Stimulated activated naive B cell treated with anti-CD40 and anti-IgM and Interleukin-4, amounts not matched to agents 10 μg/mL and 1 μg/mL and 100 μg/mL, for 72 hours (primary cell): ENCODE measurements around the gene PTCD2.
"Not testable (repeated sequence)": the region's sequence is repeated elsewhere in the genome, so short reads cannot be mapped to it uniquely, and the experiment has no call there.

ENCODE experiments used
- ATAC-seq, 2 donors: fragments of 150-1000 bp; cut with Tn5 transposase; replicated peaks; 2 replicates each; pipeline ENCODE4 v1.10.0; 2021; ENCODE audit warnings: moderate library complexity in 1 of 2
- DNase-seq: peaks from one replicate; pipeline ENCODE4 v3.0.0; 2021
- H3K27ac Mint-ChIP-seq: one replicate; pipeline ENCODE4 v1.8.0; 2022; ENCODE audit warnings: mild to moderate bottlenecking, mixed read lengths
- H3K27me3 Mint-ChIP-seq, 2 donors: one replicate each; pipeline ENCODE4 v1.8.0; 2022; ENCODE audit warnings: mixed read lengths in 2 of 2
- H3K36me3 Mint-ChIP-seq, 2 donors: one replicate each; pipeline ENCODE4 v1.8.0; 2022; ENCODE audit warnings: mixed read lengths in 2 of 2, mild to moderate bottlenecking in 1 of 2
- H3K4me1 Mint-ChIP-seq, 2 donors: one replicate each; pipeline ENCODE4 v1.8.0; 2022; ENCODE audit warnings: mixed read lengths in 2 of 2, mild to moderate bottlenecking in 1 of 2
- H3K4me3 Mint-ChIP-seq, 2 donors: one replicate each; pipeline ENCODE4 v1.8.0; 2022; ENCODE audit warnings: mild to moderate bottlenecking in 2 of 2, mixed read lengths in 2 of 2, moderate library complexity in 1 of 2
- H3K9me3 Mint-ChIP-seq, 2 donors: one replicate each; pipeline ENCODE4 v1.8.0; 2022; ENCODE audit warnings: mixed read lengths in 2 of 2, mild to moderate bottlenecking in 1 of 2

The PTCD2 gene

GRCh38 chr5:72305194-72306142, 14.7 kb upstream of the PTCD2 start:
- Mint-ChIP-seq H3K9me3 (peaks cover 0 to 2% of the 10 kb centered on the region in 2 donors), H3K4me3 (peak overlapping the region; percentile 47 to 50), H3K4me1 (peaks cover 32 to 61% of the 10 kb centered on the region in 2 donors), H3K27ac (peak overlapping the region; percentile 67), H3K27me3 (no peaks in the 10 kb centered on the region), H3K36me3 (peaks cover 22 to 52% of the 10 kb centered on the region in 2 donors)
- DNase-seq: no peak
- ATAC-seq: no peak

DNA sequence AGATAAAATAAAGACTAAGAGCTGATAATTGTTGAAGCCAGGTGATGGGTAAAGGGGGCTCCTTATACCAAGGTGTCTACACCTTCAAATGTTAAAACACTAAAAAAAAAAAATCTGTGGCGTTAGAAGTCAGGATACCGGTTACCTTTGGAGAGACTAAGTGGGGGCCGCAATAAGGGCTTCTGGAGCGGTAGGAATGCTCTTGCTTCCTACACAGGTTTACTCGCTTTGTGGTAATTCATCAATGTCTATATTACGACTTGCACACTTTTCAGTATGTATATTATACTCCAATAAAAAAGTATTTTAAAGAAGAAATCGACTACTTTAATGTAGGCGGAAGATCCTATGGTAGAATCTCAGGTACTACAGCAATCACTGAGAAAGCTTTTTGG, 12.6 kb upstream of the PTCD2 start:
- ATAC-seq (no peak), DNase-seq (no peak)
- Mint-ChIP-seq H3K4me1 (peaks cover 18 to 40% of the 10 kb centered on the region in 2 donors), H3K36me3 (peaks cover 25 to 48% of the 10 kb centered on the region in 2 donors), H3K4me3 (peak overlapping the region; percentile 87 to 91), H3K27ac (peak overlapping the region; percentile 94), H3K27me3 (no peaks in the 10 kb centered on the region), H3K9me3 (no peaks in the 10 kb centered on the region)

GRCh38 chr5:72307968-72308852, 12.0 kb upstream of the PTCD2 start:
- no peaks in the 10 kb centered on the region for H3K9me3 Mint-ChIP-seq
- H3K27me3 Mint-ChIP-seq: no peaks in the 10 kb centered on the region
- DNase-seq (peak; percentile 97), ATAC-seq (peak; percentile 97 to 98)
- H3K36me3 Mint-ChIP-seq: peaks cover 23 to 45% of the 10 kb centered on the region in 2 donors
- H3K27ac Mint-ChIP-seq: peak overlapping the region; percentile 94
- H3K4me3 Mint-ChIP-seq: peak overlapping the region; percentile 87 to 91
- H3K4me1 Mint-ChIP-seq: peaks cover 19 to 33% of the 10 kb centered on the region in 2 donors

DNA sequence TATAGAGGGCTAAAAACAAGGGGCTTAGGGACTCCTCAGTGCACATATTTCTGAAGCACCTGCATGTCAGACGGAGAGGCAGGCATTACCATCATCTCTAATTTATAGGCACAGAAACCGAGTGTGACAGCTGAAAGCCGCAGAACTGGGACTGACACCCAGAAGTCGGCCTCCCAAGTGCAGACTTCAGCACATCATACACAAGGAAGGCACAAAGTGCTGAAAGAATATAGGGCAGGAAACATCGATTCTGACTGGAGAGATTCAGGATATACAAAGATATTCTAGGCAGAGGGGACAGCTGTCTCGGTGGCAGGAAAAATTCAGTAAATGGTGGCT, 11.4 kb upstream of the PTCD2 start:
- H3K4me1 Mint-ChIP-seq: peaks cover 19 to 27% of the 10 kb centered on the region in 2 donors
- peak overlapping the region; percentile 87 to 91 for H3K4me3 Mint-ChIP-seq
- H3K27me3 Mint-ChIP-seq: no peaks in the 10 kb centered on the region
- peaks cover 24 to 46% of the 10 kb centered on the region in 2 donors for H3K36me3 Mint-ChIP-seq
- H3K27ac Mint-ChIP-seq: peak overlapping the region; percentile 94
- no peaks in the 10 kb centered on the region for H3K9me3 Mint-ChIP-seq
- no peak for DNase-seq
- ATAC-seq: no peak

- Mint-ChIP-seq H3K27me3 (no peaks in the 10 kb centered on the region), H3K27ac (peak overlapping the region; percentile 56), H3K4me1 (peaks cover 12 to 29% of the 10 kb centered on the region in 2 donors), H3K9me3 (no peaks in the 10 kb centered on the region), H3K4me3 (no peak overlapping the region), H3K36me3 (peaks cover 23 to 47% of the 10 kb centered on the region in 2 donors)
- DNase-seq: no peak
- no peak for ATAC-seq
These were observed 7.0 kb upstream of the PTCD2 start for GRCh38 chr5:72313141-72313540.

GRCh38 chr5:72314571-72315172, 5.5 kb upstream of the PTCD2 start:
- H3K4me1 Mint-ChIP-seq: peaks cover 11 to 28% of the 10 kb centered on the region in 2 donors
- H3K36me3 Mint-ChIP-seq: peaks cover 18 to 36% of the 10 kb centered on the region in 2 donors
- no peak for DNase-seq
- no peaks in the 10 kb centered on the region for H3K9me3 Mint-ChIP-seq
- no peaks in the 10 kb centered on the region for H3K27me3 Mint-ChIP-seq
- no peak overlapping the region for H3K4me3 Mint-ChIP-seq
- no peak overlapping the region for H3K27ac Mint-ChIP-seq
- ATAC-seq: no peak

DNA sequence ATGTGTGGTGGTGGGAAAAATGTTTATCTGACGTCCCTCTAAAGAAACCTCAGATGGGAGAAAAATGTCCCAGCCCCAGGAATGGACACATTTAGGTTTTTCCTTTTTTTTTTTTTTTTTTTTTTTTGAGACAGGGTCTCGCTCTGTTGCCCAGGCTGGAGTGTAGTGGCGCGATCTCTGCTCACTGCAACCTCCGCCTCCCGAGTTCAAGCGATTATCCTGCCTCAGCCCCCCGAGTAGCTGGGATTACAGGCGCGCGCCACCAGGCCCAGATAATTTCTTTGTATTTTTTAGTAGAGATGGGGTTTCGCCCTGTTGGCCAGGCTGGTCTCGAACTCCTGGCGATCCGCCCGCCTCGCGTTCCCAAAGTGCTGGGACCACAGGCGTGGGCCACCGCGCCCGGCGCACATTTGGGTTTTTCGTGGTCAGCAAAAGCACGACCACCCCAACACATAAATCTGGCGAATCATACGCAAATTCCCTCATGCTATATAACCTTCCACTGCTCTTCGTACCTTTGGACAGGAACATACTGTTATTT, 668 bp upstream of the PTCD2 start:
- Mint-ChIP-seq H3K36me3 (peaks cover 15 to 33% of the 10 kb centered on the region in 2 donors), H3K27ac (peak overlapping the region; percentile 95)

GRCh38 chr5:72324189-72324825, 4.1 kb downstream of the PTCD2 start:
- Mint-ChIP-seq H3K36me3 (peaks cover 34 to 57% of the 10 kb centered on the region in 2 donors), H3K4me3 (no peak overlapping the region), H3K9me3 (no peaks in the 10 kb centered on the region), H3K27me3 (no peaks in the 10 kb centered on the region), H3K27ac (no peak overlapping the region), H3K4me1 (peaks cover 3 to 11% of the 10 kb centered on the region in 2 donors)
- DNase-seq (no peak), ATAC-seq (no peak)

More for the DNA sequence above, 668 bp upstream of the PTCD2 start:
- DNase-seq, H3K27me3 Mint-ChIP-seq, H3K9me3 Mint-ChIP-seq: not testable (repeated sequence)
- peak; percentile 13 to 14 for ATAC-seq
- H3K4me3 Mint-ChIP-seq: peak overlapping the region; percentile 94 to 97
- peaks cover 10 to 34% of the 10 kb centered on the region in 2 donors for H3K4me1 Mint-ChIP-seq

GRCh38 chr5:72325566-72326305, 5.6 kb downstream of the PTCD2 start:
- H3K9me3 Mint-ChIP-seq: no peaks in the 10 kb centered on the region
- DNase-seq: no peak
- H3K4me3 Mint-ChIP-seq: no peak overlapping the region
- ATAC-seq: no peak
- no peaks in the 10 kb centered on the region for H3K27me3 Mint-ChIP-seq
- peaks cover 3 to 10% of the 10 kb centered on the region in 2 donors for H3K4me1 Mint-ChIP-seq
- H3K27ac Mint-ChIP-seq: peak overlapping the region; percentile 5
- peaks cover 38 to 60% of the 10 kb centered on the region in 2 donors for H3K36me3 Mint-ChIP-seq

DNA sequence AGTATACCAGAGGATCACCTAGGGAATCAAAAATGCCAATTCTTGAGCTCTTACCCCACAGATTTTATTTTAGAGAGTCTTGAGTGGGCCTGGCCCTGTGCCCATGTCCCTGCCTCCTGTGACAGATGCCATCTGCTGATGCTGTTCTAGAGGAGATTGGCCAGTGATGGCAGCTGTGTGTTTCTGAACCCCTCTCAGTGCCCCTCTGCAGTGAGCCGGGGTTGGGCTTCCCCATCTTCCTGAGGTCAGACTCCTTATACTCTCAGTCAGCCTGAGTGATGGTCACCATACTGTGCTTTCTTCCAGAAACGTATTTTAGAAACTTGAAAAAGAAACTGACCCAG, 6.1 kb downstream of the PTCD2 start:
- H3K4me3 Mint-ChIP-seq: no peak overlapping the region
- no peak overlapping the region for H3K27ac Mint-ChIP-seq
- peaks cover 3 to 5% of the 10 kb centered on the region in 2 donors for H3K4me1 Mint-ChIP-seq
- ATAC-seq: no peak
- H3K36me3 Mint-ChIP-seq: peaks cover 44 to 65% of the 10 kb centered on the region in 2 donors
- no peaks in the 10 kb centered on the region for H3K27me3 Mint-ChIP-seq
- no peak for DNase-seq
- H3K9me3 Mint-ChIP-seq: no peaks in the 10 kb centered on the region

DNA sequence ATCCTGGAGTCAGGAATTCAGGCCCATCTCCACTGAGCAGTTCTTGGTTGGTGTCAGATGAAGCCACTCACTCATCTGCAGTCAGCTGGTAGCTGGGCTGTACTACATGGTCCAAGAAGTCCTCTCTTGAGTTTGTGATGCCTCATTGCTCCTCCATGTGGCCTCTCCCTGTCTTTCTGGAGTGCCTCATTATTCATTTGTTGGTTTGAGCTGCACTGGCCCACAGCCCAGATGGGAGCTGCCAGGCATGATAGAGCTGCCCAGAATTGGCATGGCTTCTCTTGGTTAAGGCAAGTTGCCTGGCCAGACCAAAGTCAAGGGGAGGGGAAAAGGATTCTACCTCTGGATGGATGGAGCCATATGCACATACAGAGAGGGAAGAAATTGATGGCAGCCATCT, 8.0 kb downstream of the PTCD2 start:
- Mint-ChIP-seq H3K9me3 (no peaks in the 10 kb centered on the region), H3K4me3 (no peak overlapping the region), H3K4me1 (peaks cover 3 to 5% of the 10 kb centered on the region in 2 donors), H3K27me3 (no peaks in the 10 kb centered on the region), H3K27ac (no peak overlapping the region), H3K36me3 (peaks cover 44 to 64% of the 10 kb centered on the region in 2 donors)
- ATAC-seq: no peak
- no peak for DNase-seq

GRCh38 chr5:72330712-72331111, 10.5 kb downstream of the PTCD2 start:
- Mint-ChIP-seq H3K4me3 (no peak overlapping the region), H3K27ac (no peak overlapping the region), H3K4me1 (peaks cover 2 to 5% of the 10 kb centered on the region in 2 donors), H3K9me3 (no peaks in the 10 kb centered on the region), H3K27me3 (no peaks in the 10 kb centered on the region), H3K36me3 (peaks cover 39 to 53% of the 10 kb centered on the region in 2 donors)
- ATAC-seq (no peak), DNase-seq (no peak)

- Mint-ChIP-seq H3K4me3 (no peak overlapping the region), H3K27ac (no peak overlapping the region), H3K27me3 (no peaks in the 10 kb centered on the region), H3K9me3 (no peaks in the 10 kb centered on the region), H3K36me3 (peaks cover 25 to 43% of the 10 kb centered on the region in 2 donors), H3K4me1 (no peaks in the 10 kb centered on the region)
- ATAC-seq: no peak
- no peak for DNase-seq
These were observed 17.0 kb downstream of the PTCD2 start for GRCh38 chr5:72337159-72337558.
